Measurements from ENCODE around the gene CEACAM4.
"Not testable (repeated sequence)": the region's sequence is repeated elsewhere in the genome, so short reads cannot be mapped to it uniquely, and the experiment has no call there.

Gene CEACAM4

DNA sequence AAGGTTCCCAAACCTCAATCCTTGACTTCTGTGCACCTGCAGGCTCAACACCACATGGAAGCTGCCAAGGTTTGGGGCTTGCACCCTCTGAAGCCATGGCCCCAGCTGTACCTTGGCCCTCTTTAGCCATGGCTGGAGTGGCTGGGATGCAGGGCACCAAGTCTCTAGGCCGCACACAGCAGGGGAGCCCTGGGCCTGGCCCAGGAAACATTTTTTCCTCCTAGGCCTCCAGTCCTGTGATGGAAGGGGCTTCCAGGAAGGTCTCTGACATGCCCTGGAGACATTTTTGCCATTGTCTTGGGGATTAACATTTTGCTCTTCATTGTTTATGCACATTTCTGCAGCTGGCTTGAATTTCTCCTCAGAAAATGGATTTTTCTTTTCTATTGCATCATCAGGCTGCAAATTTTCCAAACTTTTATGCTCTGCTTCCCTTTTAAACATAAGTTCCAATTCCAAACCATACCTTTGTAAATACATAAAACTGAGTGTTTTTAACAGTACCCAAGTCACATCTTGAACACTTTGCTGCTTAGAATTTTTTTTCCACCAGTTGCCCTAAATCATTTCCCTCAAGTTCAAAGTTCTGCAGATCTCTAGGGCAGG is 44.2 kb downstream of the CEACAM4 start:
- not testable (repeated sequence) for DNase-seq

DNA sequence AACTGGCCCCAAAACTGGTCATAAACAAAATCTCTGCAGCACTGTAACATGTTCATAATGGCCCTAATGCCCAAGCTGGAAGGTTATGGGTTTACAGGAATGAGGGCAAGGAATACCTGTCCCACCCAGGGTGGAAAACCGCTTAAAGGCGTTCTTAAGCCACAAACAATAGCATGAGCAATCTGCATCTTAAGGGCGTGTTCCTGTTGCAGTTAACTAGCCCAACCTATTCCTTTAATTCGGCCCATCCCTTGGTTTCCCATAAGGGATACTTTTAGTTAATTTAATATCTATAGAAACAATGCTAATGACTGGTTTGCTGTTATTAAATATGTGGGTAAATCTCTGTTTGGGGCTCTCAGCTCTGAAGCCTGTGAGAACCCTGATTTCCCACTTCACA is 45.8 kb downstream of the CEACAM4 start:
- DNase-seq: not testable (repeated sequence)

DNA sequence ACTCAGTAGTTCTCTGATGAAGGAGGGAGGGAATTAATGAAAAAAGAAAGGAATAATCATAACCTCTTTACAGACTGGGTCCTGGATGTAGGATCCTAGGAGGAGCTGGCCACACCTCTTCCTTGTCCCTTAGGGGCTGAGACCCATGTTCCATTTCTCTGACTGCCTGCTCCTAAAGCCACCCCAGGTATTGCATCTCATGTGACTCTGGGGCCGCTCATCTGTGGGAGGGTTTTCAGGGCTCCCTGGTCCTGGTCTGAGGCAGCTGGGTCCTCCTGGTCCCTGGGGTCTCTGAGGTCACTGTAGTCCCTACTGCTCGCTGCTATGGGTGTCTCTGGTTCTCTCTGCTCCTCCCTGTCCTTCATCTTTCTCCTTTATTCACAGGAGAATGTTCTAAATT is 48.0 kb downstream of the CEACAM4 start:
- DNase-seq: no peak

DNA sequence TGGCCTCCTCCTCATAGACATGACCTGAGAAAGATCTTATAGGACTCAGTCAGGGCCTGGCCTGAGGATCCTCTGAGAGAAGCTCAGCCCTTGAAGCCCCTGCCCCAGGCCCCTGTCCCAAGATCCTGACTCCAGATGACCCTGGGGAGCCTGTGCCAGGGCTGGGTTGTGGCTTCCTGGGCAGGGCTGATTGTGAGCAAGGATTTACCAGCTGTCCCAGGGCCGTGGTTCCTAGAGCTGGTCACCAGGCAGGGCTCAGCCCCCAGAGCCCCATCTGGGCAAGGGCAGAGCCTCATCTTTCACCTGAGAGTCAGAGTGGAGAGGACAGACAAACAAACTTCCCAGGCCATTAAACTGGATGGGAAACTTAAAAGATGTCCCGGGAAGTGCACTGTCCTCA is 49.0 kb downstream of the CEACAM4 start:
- DNase-seq: no peak

DNA sequence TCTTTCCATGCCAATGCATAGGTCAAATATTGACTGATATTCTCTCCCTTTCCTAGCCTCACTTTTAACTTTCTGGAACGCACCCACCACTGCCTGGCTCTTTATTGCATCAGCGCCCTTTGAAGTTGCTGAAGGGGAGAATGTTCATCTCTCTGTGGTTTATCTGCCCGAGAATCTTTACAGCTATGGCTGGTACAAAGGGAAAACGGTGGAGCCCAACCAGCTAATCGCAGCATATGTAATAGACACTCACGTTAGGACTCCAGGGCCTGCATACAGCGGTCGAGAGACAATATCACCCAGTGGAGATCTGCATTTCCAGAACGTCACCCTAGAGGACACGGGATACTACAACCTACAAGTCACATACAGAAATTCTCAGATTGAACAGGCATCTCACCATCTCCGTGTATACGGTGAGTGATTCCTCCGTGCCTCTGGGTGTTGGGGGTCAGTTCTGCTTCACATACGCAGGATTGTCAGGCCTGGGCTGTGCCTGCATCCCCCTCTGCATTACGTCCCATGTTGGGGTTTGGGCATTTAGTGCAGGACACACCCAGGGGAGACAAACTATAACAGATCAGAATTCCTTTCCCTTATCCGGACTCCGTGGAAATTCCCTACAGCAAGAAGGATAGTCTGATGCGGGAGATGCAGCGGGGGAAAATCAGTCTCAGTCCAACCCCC is 49.6 kb downstream of the CEACAM4 start:
- DNase-seq: no peak

DNA sequence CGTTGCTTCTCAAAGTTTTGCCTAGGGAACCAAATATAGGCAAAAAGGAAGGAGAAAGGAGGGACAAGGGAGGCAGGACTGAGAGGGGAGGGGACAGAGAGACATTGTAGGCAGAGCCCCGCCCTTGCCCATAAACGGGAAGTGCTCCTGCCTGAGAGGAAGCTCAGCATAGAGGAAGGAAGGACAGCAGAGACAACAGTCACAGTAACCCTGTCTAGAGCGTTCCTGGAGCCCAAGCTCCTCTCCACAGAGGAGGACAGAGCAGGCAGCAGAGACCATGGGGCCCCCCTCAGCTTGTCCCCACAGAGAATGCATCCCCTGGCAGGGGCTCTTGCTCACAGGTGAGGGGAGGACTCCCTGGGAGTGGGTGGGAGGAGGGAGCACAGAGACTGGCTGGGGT is 50.9 kb downstream of the CEACAM4 start, which contains the start of gene CEACAM21:
CEACAM21 (plus strand) TSS at position 169 of the 400 bp plus-strand sequence; CDS start at position 278, 109 bp downstream.
- DNase-seq: peak; percentile 61

DNA sequence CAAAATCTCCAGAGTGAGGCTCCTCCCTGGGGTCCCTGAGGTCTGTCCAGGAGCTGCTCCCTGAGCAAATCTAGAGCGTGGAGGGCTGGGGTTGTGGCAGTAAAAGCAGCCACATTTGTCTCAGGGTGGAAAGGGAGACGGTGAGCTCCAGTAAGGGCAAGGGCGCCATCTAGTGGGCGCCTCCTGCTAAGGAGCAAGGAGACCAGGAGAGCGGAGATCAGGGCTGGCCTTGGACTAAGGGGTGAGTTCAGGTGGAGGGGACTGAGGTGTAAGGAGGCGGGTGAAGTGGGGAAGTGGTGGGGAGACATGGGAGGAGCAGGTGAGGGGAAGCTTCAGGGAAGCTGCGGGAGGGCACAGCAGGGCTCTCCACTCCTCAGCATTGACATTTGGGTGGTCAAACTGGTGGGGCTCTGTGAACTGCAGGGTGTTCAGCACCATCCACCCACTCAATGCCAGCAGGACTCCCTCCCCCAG is 56.2 kb downstream of the CEACAM4 start:
- DNase-seq: peak; percentile 87

DNA sequence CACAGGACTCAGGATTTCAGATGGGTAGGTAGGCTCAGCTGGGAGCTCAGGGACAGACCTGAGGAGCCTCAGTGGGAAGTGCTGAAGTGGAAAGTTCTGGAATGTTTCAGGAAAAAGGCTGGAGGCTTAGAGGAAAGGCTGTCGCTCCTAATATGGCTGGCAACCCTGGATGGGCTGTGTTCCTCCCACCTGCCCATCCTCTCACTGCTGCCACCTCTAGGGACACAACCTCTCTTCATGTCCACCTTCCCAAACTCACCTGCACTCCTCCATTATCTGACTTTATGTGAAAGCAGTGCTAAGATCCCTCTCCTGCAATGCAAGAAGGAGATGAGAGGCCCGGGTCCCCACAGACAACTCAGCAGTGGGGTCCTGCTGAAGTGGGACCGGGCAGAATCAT is 56.7 kb downstream of the CEACAM4 start:
- no peak for DNase-seq

DNA sequence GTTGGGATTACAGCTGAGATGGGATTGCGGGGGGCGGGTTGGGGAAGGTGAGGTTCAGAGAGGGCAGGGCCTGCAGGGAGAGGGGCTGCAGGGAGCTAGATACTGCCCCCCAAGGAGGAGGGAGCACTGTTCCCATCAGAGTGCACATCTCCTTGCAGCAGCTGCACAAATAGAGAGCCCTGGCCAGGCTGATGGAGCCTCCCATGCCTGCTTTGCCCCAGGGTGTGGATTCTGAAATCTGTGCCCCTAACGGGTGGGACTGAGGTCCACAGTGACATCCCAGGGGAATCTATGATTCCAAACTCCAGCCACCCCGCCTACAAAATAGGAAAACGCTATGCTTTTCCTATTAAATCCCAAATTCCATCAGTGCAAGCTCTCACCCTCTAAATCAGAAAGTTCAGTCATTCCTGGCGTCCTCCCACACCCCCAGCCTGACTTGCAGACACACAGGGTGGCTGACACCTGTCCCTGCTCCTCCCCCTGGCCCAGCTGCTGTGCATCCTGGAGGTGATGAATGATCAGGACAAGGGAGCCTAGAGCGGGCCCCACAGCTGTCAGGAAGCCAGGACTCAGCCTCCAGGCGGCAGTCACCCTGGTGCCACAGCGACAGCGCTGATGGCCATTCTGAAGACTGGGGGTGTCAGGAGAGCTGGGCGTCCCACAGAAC is 57.3 kb downstream of the CEACAM4 start:
- DNase-seq: no peak

Measured in CD4-positive, alpha-beta T cell treated with Interleukin-10 for 1 hour (primary cell).